IPS-NIHi11 (cell line): ENCODE results near the gene CAPN15.
"Not testable (repeated sequence)": the region's sequence is repeated elsewhere in the genome, so short reads cannot be mapped to it uniquely, and the experiment has no call there.

ENCODE experiments used
- DNase-seq: peaks from one replicate; pipeline ENCODE4 v3.0.0; 2012; ENCODE audit warnings: mixed read lengths, low spot score

The CAPN15 gene

GRCh38 chr16:527015-527903, at the start of gene CAPN15:
Gene CAPN15 (plus strand): TSS chr16:527712. CDS start chr16:546839, 19,127 bp downstream.
- peak; percentile 91 for DNase-seq

- not testable (repeated sequence) for DNase-seq
These were observed 49.2 kb upstream of the CAPN15 start for GRCh38 chr16:478287-478686.

GRCh38 chr16:482468-483185, 44.9 kb upstream of the CAPN15 start:
- DNase-seq, result no peak

GRCh38 chr16:483341-484075, 44.0 kb upstream of the CAPN15 start:
- DNase-seq, result peak; percentile 57

- no peak for DNase-seq
These were observed 37.9 kb upstream of the CAPN15 start for GRCh38 chr16:489606-490005.

- DNase-seq, result no peak
These were observed 36.7 kb upstream of the CAPN15 start for GRCh38 chr16:490768-491167.

- DNase-seq, result no peak
These were observed 36.1 kb upstream of the CAPN15 start for GRCh38 chr16:491220-491919.

GRCh38 chr16:492211-492875, 35.2 kb upstream of the CAPN15 start:
- DNase-seq, result no peak

GRCh38 chr16:494676-495075, 32.8 kb upstream of the CAPN15 start:
- DNase-seq, result not testable (repeated sequence)

GRCh38 chr16:495127-495748, 32.3 kb upstream of the CAPN15 start:
- DNase-seq, result peak; percentile 82

GRCh38 chr16:496097-496886, 31.2 kb upstream of the CAPN15 start:
- DNase-seq, result no peak

GRCh38 chr16:497258-497657, 30.3 kb upstream of the CAPN15 start:
- no peak for DNase-seq

- DNase-seq, result no peak
These were observed 27.6 kb upstream of the CAPN15 start for GRCh38 chr16:499924-500323.

- DNase-seq, result no peak
These were observed 26.8 kb upstream of the CAPN15 start for GRCh38 chr16:500709-501108.

- no peak for DNase-seq
These were observed 25.2 kb upstream of the CAPN15 start for GRCh38 chr16:502179-502943.

GRCh38 chr16:503150-504071, 24.1 kb upstream of the CAPN15 start:
- DNase-seq, result no peak

GRCh38 chr16:505479-506245, 21.9 kb upstream of the CAPN15 start:
- DNase-seq, result no peak

- no peak for DNase-seq
These were observed 21.3 kb upstream of the CAPN15 start for GRCh38 chr16:506246-506546.
